ENCODE results near the gene SRPK2.

- no peak for TF ChIP-seq CTCF (IDR thresholded peaks at IDR 0.05)
- TF ChIP-seq POLR2AphosphoS5 (IDR thresholded peaks at IDR 0.05): no peak
- TF ChIP-seq EP300 (IDR thresholded peaks at IDR 0.05): no peak
Observed at GRCh38 chr7:105196473-105196872, 192.2 kb downstream of the SRPK2 start.

All from sigmoid colon (tissue), 4 donors.